CD14-positive monocyte (primary cell): Measurements from ENCODE around the gene RREB1. TPM values are rescaled to one million over a fixed set of nuclear protein-coding genes. Genes with fewer than 3 reads are reported as not detected.
A peak's percentile ranks its signal among the peaks of the same experiment; 100 is the strongest.

Source experiments
- DNase-seq, 3 donors: peaks; one replicate each; pipeline ENCODE4 v3.0.0-alpha.2; 2011 to 2022
- H2AFZ ChIP-seq: 2 replicates; pipeline ENCODE4 v1.6.0; 2012; ENCODE audit warnings: mild to moderate bottlenecking, low read depth, low read length, inconsistent platforms; ENCODE audit not compliant: insufficient read depth, poor library complexity, severe bottlenecking
- H3K27ac ChIP-seq, 2 donors: 1 replicate in 1 of 2; 2 replicates in 1 of 2; pipeline ENCODE4 v1.5.1; 2012 to 2013; ENCODE audit warnings: low read length in 2 of 2, control low read depth in 1 of 2, inconsistent platforms in 1 of 2, low read depth in 1 of 2, mild to moderate bottlenecking in 1 of 2
- H3K27me3 ChIP-seq, 2 donors: one replicate each; pipeline versions ENCODE4 v1.6.0 to v1.6.1; 2011 to 2013; ENCODE audit warnings: low read length in 2 of 2; ENCODE audit not compliant: control insufficient read depth in 2 of 2, insufficient read depth in 2 of 2
- H3K36me3 ChIP-seq, 2 donors: replicated peaks in 1 of 2; 1 replicate in 1 of 2; 2 replicates in 1 of 2; pipeline versions ENCODE4 v1.5.1 to v1.6.1; 2012 to 2013; ENCODE audit warnings: low read length in 2 of 2, control low read depth in 1 of 2, inconsistent platforms in 1 of 2, mild to moderate bottlenecking in 1 of 2; ENCODE audit not compliant: insufficient read depth in 2 of 2, control insufficient read depth in 1 of 2
- H3K4me1 ChIP-seq, 2 donors: 1 replicate in 1 of 2; 2 replicates in 1 of 2; pipeline versions ENCODE4 v1.5.1 to v1.6.1; 2012 to 2013; ENCODE audit warnings: low read length in 2 of 2, control low read depth in 1 of 2, inconsistent platforms in 1 of 2, mild to moderate bottlenecking in 1 of 2, moderate library complexity in 1 of 2; ENCODE audit not compliant: insufficient read depth in 2 of 2, control insufficient read depth in 1 of 2
- H3K4me2 ChIP-seq: replicated peaks from 2 replicates; pipeline ENCODE3; 2012; ENCODE audit warnings: low read length, moderate library complexity, mild to moderate bottlenecking; ENCODE audit not compliant: poor library complexity, severe bottlenecking; ENCODE audit errors: extremely low read depth
- H3K4me3 ChIP-seq, 3 experiments: fragments of 200-600 bp in 1 of 3; sonication (generic) in 1 of 3; replicated peaks in 1 of 3; 1 replicate in 2 of 3; 2 replicates in 1 of 3; pipeline ENCODE4 v1.5.1; 2011 to 2013; ENCODE audit warnings: low read length in 3 of 3, mild to moderate bottlenecking in 3 of 3, control low read depth in 2 of 3, low read depth in 2 of 3, inconsistent platforms in 1 of 3, moderate library complexity in 1 of 3
- H3K79me2 ChIP-seq: 2 replicates; pipeline ENCODE4 v1.6.0; 2012; ENCODE audit warnings: mild to moderate bottlenecking, control low read depth, inconsistent platforms, low read length, moderate library complexity; ENCODE audit not compliant: insufficient read depth
- H3K9ac ChIP-seq: 2 replicates; pipeline ENCODE4 v1.6.0; 2017; ENCODE audit warnings: low read length, mild to moderate bottlenecking; ENCODE audit not compliant: insufficient read depth, poor library complexity, severe bottlenecking
- H3K9me3 ChIP-seq, 2 donors: replicated peaks in 1 of 2; 1 replicate in 1 of 2; 2 replicates in 1 of 2; pipeline versions ENCODE4 v1.5.1 to v1.6.1; 2012 to 2013; ENCODE audit warnings: low read length in 2 of 2, control low read depth in 1 of 2; ENCODE audit not compliant: control insufficient read depth in 1 of 2, insufficient read depth in 1 of 2
- H4K20me1 ChIP-seq: 2 replicates; pipeline ENCODE4 v1.6.0; 2012; ENCODE audit warnings: mild to moderate bottlenecking, low read length, control low read depth, moderate library complexity; ENCODE audit not compliant: insufficient read depth
- H3K27ac Mint-ChIP-seq, 7 donors: one replicate each; pipeline ENCODE4 v1.8.0; 2020; ENCODE audit warnings: mild to moderate bottlenecking in 7 of 7, mixed read lengths in 7 of 7, moderate library complexity in 6 of 7, inconsistent platforms in 2 of 7
- H3K27me3 Mint-ChIP-seq, 3 donors: one replicate each; pipeline ENCODE4 v1.8.0; 2021 to 2022; ENCODE audit warnings: low read depth in 3 of 3, mild to moderate bottlenecking in 3 of 3, mixed read lengths in 3 of 3, moderate library complexity in 3 of 3, inconsistent platforms in 1 of 3
- H3K36me3 Mint-ChIP-seq, 2 donors: one replicate each; pipeline ENCODE4 v1.8.0; 2020; ENCODE audit warnings: mixed read lengths in 2 of 2, inconsistent platforms in 1 of 2, mild to moderate bottlenecking in 1 of 2
- H3K4me1 Mint-ChIP-seq: one replicate; pipeline ENCODE4 v1.8.0; 2020; ENCODE audit warnings: mild to moderate bottlenecking, mixed read lengths
- H3K4me3 Mint-ChIP-seq, 2 donors: one replicate each; pipeline ENCODE4 v1.8.0; 2020; ENCODE audit warnings: mild to moderate bottlenecking in 2 of 2, mixed read lengths in 2 of 2, moderate library complexity in 1 of 2
- H3K9me3 Mint-ChIP-seq, 7 donors: one replicate each; pipeline ENCODE4 v1.8.0; 2020 to 2022; ENCODE audit warnings: mixed read lengths in 7 of 7, mild to moderate bottlenecking in 6 of 7, moderate library complexity in 6 of 7, inconsistent platforms in 2 of 7
- WGBS: methylation state at CpG from one replicate; pipeline ENCODE4 v1.1.5; 2013; ENCODE audit warnings: missing lambda C conversion rate; ENCODE audit not compliant: insufficient coverage; 5-methylcytosine and 5-hydroxymethylcytosine counted together
- intact Hi-C, 2 donors: fragments of 100-400 bp; cut with micrococcal nuclease; formaldehyde crosslinking; loops; one replicate each; pipeline versions ENCODE4 v1.15.0 to v1.15.1; 2023
- polyA plus RNA-seq, 3 donors: library from polyadenylated mRNA; depleted of rRNA in 1 of 3; unstranded in 2 of 3; stranded (reverse) in 1 of 3; fragments of 300-500 nt in 2 of 3; fragments of >200 nt in 1 of 3; fragmentation: Illumina TruSeq in 2 of 3; gene quantifications; 1 replicate in 2 of 3; 2 replicates in 1 of 3; pipeline ENCODE4 v1.2.3, GENCODE V29; 2012 to 2021
- TF ChIP-seq, protein P1 (sequence below): fragments of 200-600 bp; IDR thresholded peaks from one replicate; pipeline ENCODE4 v1.8.0; 2022; ENCODE audit warnings: antibody characterized with exemption, mild to moderate bottlenecking

The RREB1 gene
- polyA plus RNA-seq, 3 donors: 2.1 to 15.3 (median 5.6) TPM

GRCh38 chr6:7136859-7137334, 29.1 kb downstream of the RREB1 start:
- TF ChIP-seq, protein P1, sequence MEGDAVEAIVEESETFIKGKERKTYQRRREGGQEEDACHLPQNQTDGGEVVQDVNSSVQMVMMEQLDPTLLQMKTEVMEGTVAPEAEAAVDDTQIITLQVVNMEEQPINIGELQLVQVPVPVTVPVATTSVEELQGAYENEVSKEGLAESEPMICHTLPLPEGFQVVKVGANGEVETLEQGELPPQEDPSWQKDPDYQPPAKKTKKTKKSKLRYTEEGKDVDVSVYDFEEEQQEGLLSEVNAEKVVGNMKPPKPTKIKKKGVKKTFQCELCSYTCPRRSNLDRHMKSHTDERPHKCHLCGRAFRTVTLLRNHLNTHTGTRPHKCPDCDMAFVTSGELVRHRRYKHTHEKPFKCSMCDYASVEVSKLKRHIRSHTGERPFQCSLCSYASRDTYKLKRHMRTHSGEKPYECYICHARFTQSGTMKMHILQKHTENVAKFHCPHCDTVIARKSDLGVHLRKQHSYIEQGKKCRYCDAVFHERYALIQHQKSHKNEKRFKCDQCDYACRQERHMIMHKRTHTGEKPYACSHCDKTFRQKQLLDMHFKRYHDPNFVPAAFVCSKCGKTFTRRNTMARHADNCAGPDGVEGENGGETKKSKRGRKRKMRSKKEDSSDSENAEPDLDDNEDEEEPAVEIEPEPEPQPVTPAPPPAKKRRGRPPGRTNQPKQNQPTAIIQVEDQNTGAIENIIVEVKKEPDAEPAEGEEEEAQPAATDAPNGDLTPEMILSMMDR: no peak
- Mint-ChIP-seq H3K9me3 (no peaks in the 10 kb centered on the region), H3K27ac (peak overlapping the region; percentile 80 to 94 (median 91)), H3K4me3 (peak overlapping the region; percentile 70 to 81), H3K36me3 (peaks cover 18% of the 10 kb centered on the region in 2 donors), H3K27me3 (no peaks in the 10 kb centered on the region), H3K4me1 (peaks cover 47% of the 10 kb centered on the region)
- peaks cover 35 to 46% of the 10 kb centered on the region in 2 donors for H3K4me1 ChIP-seq
- H3K4me3 ChIP-seq: peak overlapping the region in 1 of 3 experiments; percentile 56
- DNase-seq: peak; percentile 57 to 90 (median 72)
- intact Hi-C loops: no loop called here
- peaks cover 99% of the 10 kb centered on the region for H3K79me2 ChIP-seq
- 8% methylated on average over 4 of the region's 8 CpGs for WGBS
- peak overlapping the region; percentile 64 for H3K4me2 ChIP-seq
- H3K9ac ChIP-seq: peak overlapping the region; percentile 16
- peaks cover 0 to 8% of the 10 kb centered on the region in 2 donors for H3K36me3 ChIP-seq
- H2AFZ ChIP-seq: peak overlapping the region; percentile 0
- no peaks in the 10 kb centered on the region for H3K9me3 ChIP-seq
- peaks cover 63% of the 10 kb centered on the region for H4K20me1 ChIP-seq
- peak overlapping the region; percentile 64 to 77 for H3K27ac ChIP-seq
- no peaks in the 10 kb centered on the region for H3K27me3 ChIP-seq

- peaks cover 63% of the 10 kb centered on the region for H4K20me1 ChIP-seq
- H3K27me3 ChIP-seq: no peaks in the 10 kb centered on the region
- Mint-ChIP-seq H3K27ac (peak overlapping the region; percentile 80 to 94 (median 91)), H3K4me3 (peak overlapping the region; percentile 70 to 81), H3K4me1 (peaks cover 50% of the 10 kb centered on the region), H3K27me3 (no peaks in the 10 kb centered on the region), H3K36me3 (peaks cover 14% of the 10 kb centered on the region in 2 donors), H3K9me3 (no peaks in the 10 kb centered on the region)
- H3K9ac ChIP-seq: peak overlapping the region; percentile 16
- peak overlapping the region in 2 of 3 experiments; percentile 20 to 56 for H3K4me3 ChIP-seq
- intact Hi-C loops: no loop called here
- H3K27ac ChIP-seq: peak overlapping the region; percentile 64 to 77
- H3K4me1 ChIP-seq: peaks cover 35 to 46% of the 10 kb centered on the region in 2 donors
- 33% methylated on average over 3 of the region's 11 CpGs for WGBS
- H3K9me3 ChIP-seq: no peaks in the 10 kb centered on the region
- peaks cover 99% of the 10 kb centered on the region for H3K79me2 ChIP-seq
- H2AFZ ChIP-seq: peak overlapping the region; percentile 41
- TF ChIP-seq, protein P1: no peak
- peak overlapping the region; percentile 64 for H3K4me2 ChIP-seq
- peak; percentile 46 to 60 (median 55) for DNase-seq
- peaks cover 0 to 8% of the 10 kb centered on the region in 2 donors for H3K36me3 ChIP-seq
These were observed 29.7 kb downstream of the RREB1 start for GRCh38 chr6:7137335-7138045.
